Karpas-422 (cell line): ENCODE measurements around the gene SLF2. TPM values are rescaled to one million over a fixed set of nuclear protein-coding genes. Genes with fewer than 3 reads are reported as not detected.

Experiments
- DNase-seq: peaks from one replicate; pipeline ENCODE4 v3.0.0-alpha.2; 2015
- H2AFZ ChIP-seq: fragments of 200-600 bp; sonication (generic); 2 replicates; pipeline ENCODE4 v1.6.1; 2014; ENCODE audit warnings: antibody characterized with exemption, low read length, mixed read lengths
- H3K27ac ChIP-seq: fragments of 200-600 bp; sonication (generic); 2 replicates; pipeline ENCODE4 v1.5.1; 2014; ENCODE audit warnings: mild to moderate bottlenecking, low read length, moderate library complexity
- H3K27me3 ChIP-seq: fragments of 200-600 bp; sonication (generic); 2 replicates; pipeline ENCODE4 v1.6.1; 2014; ENCODE audit warnings: low read length, mixed read lengths
- H3K36me3 ChIP-seq: fragments of 200-600 bp; sonication (generic); 2 replicates; pipeline ENCODE4 v1.6.1; 2014; ENCODE audit warnings: low read length, mixed read lengths; ENCODE audit not compliant: insufficient read depth
- H3K4me1 ChIP-seq: fragments of 200-600 bp; sonication (generic); 2 replicates; pipeline ENCODE4 v1.6.1; 2014; ENCODE audit warnings: mild to moderate bottlenecking, low read length, mixed read lengths
- H3K4me2 ChIP-seq: fragments of 200-600 bp; sonication (generic); 2 replicates; pipeline ENCODE4 v1.6.1; 2014; ENCODE audit warnings: low read length, low read depth, mild to moderate bottlenecking; ENCODE audit not compliant: poor library complexity, severe bottlenecking
- H3K4me3 ChIP-seq: fragments of 200-600 bp; sonication (generic); 2 replicates; pipeline ENCODE4 v1.5.1; 2014; ENCODE audit warnings: mild to moderate bottlenecking, antibody characterized with exemption, low read length, mixed read lengths
- H3K79me2 ChIP-seq: fragments of 200-600 bp; sonication (generic); 2 replicates; pipeline ENCODE4 v1.6.1; 2014; ENCODE audit warnings: mild to moderate bottlenecking, low read length, mixed read lengths
- H3K9ac ChIP-seq: fragments of 200-600 bp; sonication (generic); 2 replicates; pipeline ENCODE4 v1.6.0; 2014; ENCODE audit warnings: low read length
- H3K9me2 ChIP-seq: fragments of 200-600 bp; sonication (generic), shearing (Covaris generic); replicated peaks from 2 replicates; pipeline ENCODE4 v1.6.0; 2014; ENCODE audit warnings: mild to moderate bottlenecking, low read length, moderate library complexity; ENCODE audit not compliant: insufficient read depth
- H3K9me3 ChIP-seq: fragments of 300-700, 200-600 bp; sonication (generic); 2 replicates; pipeline ENCODE4 v1.6.1; 2014; ENCODE audit warnings: low read length, mixed read lengths
- H4K20me1 ChIP-seq: fragments of 200-600 bp; sonication (generic); 2 replicates; pipeline ENCODE4 v1.6.1; 2014; ENCODE audit warnings: mild to moderate bottlenecking, antibody characterized with exemption, low read length, low read depth; ENCODE audit not compliant: insufficient read depth
- total RNA-seq: library from RNA; depleted of rRNA; stranded (reverse); fragments of >200 nt; shearing (Covaris generic); gene quantifications from 2 replicates; pipeline ENCODE4 v1.2.3, GENCODE V29; 2014; ENCODE audit warnings: low replicate concordance; rRNA removed

SLF2 gene
- 27.5 and 52.4 TPM in 2 replicates for total RNA-seq

- Histone ChIP-seq H3K9me2 (no peaks in the 10 kb centered on the region), H3K4me2 (peak within 1 kb of the TSS; percentile 75), H2AFZ (peak within 1 kb of the TSS; percentile 73; the same call in 1 of the 2 replicates), H4K20me1 (peaks cover 5% of the 10 kb centered on the region; the same call in 1 of the 2 replicates), H3K4me3 (peak within 1 kb of the TSS; percentile 88), H3K27me3 (no peaks in the 10 kb centered on the region), H3K27ac (peak within 1 kb of the TSS; percentile 73), H3K9me3 (no peaks in the 10 kb centered on the region), H3K9ac (peak within 1 kb of the TSS; percentile 94), H3K4me1 (peaks cover 40% of the 10 kb centered on the region), H3K79me2 (peaks cover 28% of the 10 kb centered on the region), H3K36me3 (peaks cover 18% of the 10 kb centered on the region; the same call in 1 of the 2 replicates)
- DNase-seq, result peak; percentile 99
Observed at GRCh38 chr10:100912605-100913469, at the start of gene SLF2. SLF2 (plus strand) TSS chr10:100912963; CDS start chr10:100913111, 148 bp downstream.

- no peak overlapping the region for H3K9ac ChIP-seq
- H3K9me3 ChIP-seq, result no peaks in the 10 kb centered on the region
- H3K4me3 ChIP-seq, result no peak overlapping the region
- H3K27me3 ChIP-seq, result no peaks in the 10 kb centered on the region
- no peaks in the 10 kb centered on the region for H3K79me2 ChIP-seq
- H4K20me1 ChIP-seq, result no peaks in the 10 kb centered on the region
- H3K36me3 ChIP-seq, result no peaks in the 10 kb centered on the region
- H2AFZ ChIP-seq, result no peak overlapping the region
- H3K27ac ChIP-seq, result no peak overlapping the region
- no peak overlapping the region for H3K4me2 ChIP-seq
- no peak for DNase-seq
- H3K9me2 ChIP-seq, result no peaks in the 10 kb centered on the region
- H3K4me1 ChIP-seq, result no peaks in the 10 kb centered on the region
Observed at GRCh38 chr10:100863433-100863832, 49.3 kb upstream of the SLF2 start.

- Histone ChIP-seq H3K4me1 (no peaks in the 10 kb centered on the region), H3K4me3 (no peak overlapping the region), H4K20me1 (no peaks in the 10 kb centered on the region), H3K9me3 (no peaks in the 10 kb centered on the region), H3K27ac (no peak overlapping the region), H3K79me2 (no peaks in the 10 kb centered on the region), H3K9me2 (no peaks in the 10 kb centered on the region), H3K27me3 (no peaks in the 10 kb centered on the region), H3K4me2 (no peak overlapping the region), H3K9ac (no peak overlapping the region), H3K36me3 (no peaks in the 10 kb centered on the region), H2AFZ (no peak overlapping the region)
- DNase-seq, result no peak
Observed at GRCh38 chr10:100864036-100864885, 48.5 kb upstream of the SLF2 start.

- Histone ChIP-seq H3K27ac (no peak overlapping the region), H4K20me1 (no peaks in the 10 kb centered on the region), H2AFZ (no peak overlapping the region), H3K36me3 (no peaks in the 10 kb centered on the region), H3K4me1 (no peaks in the 10 kb centered on the region), H3K4me2 (no peak overlapping the region), H3K9me2 (no peaks in the 10 kb centered on the region), H3K4me3 (no peak overlapping the region), H3K9me3 (no peaks in the 10 kb centered on the region), H3K79me2 (no peaks in the 10 kb centered on the region), H3K9ac (no peak overlapping the region), H3K27me3 (no peaks in the 10 kb centered on the region)
- no peak for DNase-seq
Observed at GRCh38 chr10:100864978-100865377, 47.8 kb upstream of the SLF2 start.

- Histone ChIP-seq H3K27me3 (no peaks in the 10 kb centered on the region), H3K9me2 (no peaks in the 10 kb centered on the region), H3K9me3 (no peaks in the 10 kb centered on the region), H3K36me3 (no peaks in the 10 kb centered on the region), H2AFZ (no peak overlapping the region), H3K4me3 (no peak overlapping the region), H4K20me1 (no peaks in the 10 kb centered on the region), H3K4me1 (no peaks in the 10 kb centered on the region), H3K4me2 (no peak overlapping the region), H3K9ac (no peak overlapping the region), H3K27ac (no peak overlapping the region), H3K79me2 (no peaks in the 10 kb centered on the region)
- DNase-seq, result no peak
Observed at GRCh38 chr10:100866010-100866409, 46.8 kb upstream of the SLF2 start.

GRCh38 chr10:100866575-100867098 lies 46.1 kb upstream of the SLF2 start:
- Histone ChIP-seq H3K4me1 (no peaks in the 10 kb centered on the region), H3K27me3 (no peaks in the 10 kb centered on the region), H3K79me2 (no peaks in the 10 kb centered on the region), H3K9me2 (no peaks in the 10 kb centered on the region), H3K9me3 (no peaks in the 10 kb centered on the region), H2AFZ (no peak overlapping the region), H3K9ac (no peak overlapping the region), H3K4me3 (no peak overlapping the region), H3K4me2 (no peak overlapping the region), H4K20me1 (no peaks in the 10 kb centered on the region), H3K27ac (no peak overlapping the region), H3K36me3 (no peaks in the 10 kb centered on the region)
- DNase-seq, result no peak

- H3K4me3 ChIP-seq, result no peak overlapping the region
- no peak for DNase-seq
- H3K36me3 ChIP-seq, result no peaks in the 10 kb centered on the region
- H3K9me2 ChIP-seq, result no peaks in the 10 kb centered on the region
- no peak overlapping the region for H3K27ac ChIP-seq
- no peaks in the 10 kb centered on the region for H3K9me3 ChIP-seq
- no peaks in the 10 kb centered on the region for H3K27me3 ChIP-seq
- no peaks in the 10 kb centered on the region for H3K4me1 ChIP-seq
- no peak overlapping the region for H2AFZ ChIP-seq
- no peaks in the 10 kb centered on the region for H4K20me1 ChIP-seq
- no peak overlapping the region for H3K4me2 ChIP-seq
- H3K79me2 ChIP-seq, result no peaks in the 10 kb centered on the region
- no peak overlapping the region for H3K9ac ChIP-seq
Observed at GRCh38 chr10:100867261-100867963, 45.4 kb upstream of the SLF2 start.
